GM19035 (cell line): Measurements from ENCODE around the gene REM1.
A peak's percentile ranks its signal among the peaks of the same experiment; 100 is the strongest.
"Not testable (repeated sequence)": the region's sequence is repeated elsewhere in the genome, so short reads cannot be mapped to it uniquely, and the experiment has no call there.

Experiments
- ATAC-seq: cut with Tn5 transposase; IDR thresholded peaks from one replicate; pipeline ENCODE4 v1.9.1; 2021; ENCODE audit not compliant: unreplicated experiment

Gene REM1

DNA sequence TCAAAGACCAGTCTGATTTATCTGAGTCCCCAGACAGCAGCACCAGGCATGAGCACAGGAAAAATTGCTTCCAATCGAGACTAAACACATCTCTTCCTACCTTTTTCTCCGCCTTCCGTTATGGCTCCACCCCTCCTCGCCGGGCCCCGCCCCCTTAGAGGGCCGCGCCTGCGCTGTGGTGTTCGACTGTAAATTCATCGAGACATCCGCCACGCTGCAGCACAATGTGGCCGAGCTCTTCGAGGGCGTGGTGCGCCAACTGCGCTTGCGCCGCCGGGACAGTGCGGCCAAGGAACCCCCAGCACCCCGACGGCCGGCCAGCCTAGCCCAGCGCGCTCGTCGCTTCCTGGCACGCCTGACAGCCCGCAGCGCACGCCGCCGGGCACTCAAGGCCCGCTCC lies 8.9 kb downstream of the REM1 start:
- ATAC-seq: no peak

DNA sequence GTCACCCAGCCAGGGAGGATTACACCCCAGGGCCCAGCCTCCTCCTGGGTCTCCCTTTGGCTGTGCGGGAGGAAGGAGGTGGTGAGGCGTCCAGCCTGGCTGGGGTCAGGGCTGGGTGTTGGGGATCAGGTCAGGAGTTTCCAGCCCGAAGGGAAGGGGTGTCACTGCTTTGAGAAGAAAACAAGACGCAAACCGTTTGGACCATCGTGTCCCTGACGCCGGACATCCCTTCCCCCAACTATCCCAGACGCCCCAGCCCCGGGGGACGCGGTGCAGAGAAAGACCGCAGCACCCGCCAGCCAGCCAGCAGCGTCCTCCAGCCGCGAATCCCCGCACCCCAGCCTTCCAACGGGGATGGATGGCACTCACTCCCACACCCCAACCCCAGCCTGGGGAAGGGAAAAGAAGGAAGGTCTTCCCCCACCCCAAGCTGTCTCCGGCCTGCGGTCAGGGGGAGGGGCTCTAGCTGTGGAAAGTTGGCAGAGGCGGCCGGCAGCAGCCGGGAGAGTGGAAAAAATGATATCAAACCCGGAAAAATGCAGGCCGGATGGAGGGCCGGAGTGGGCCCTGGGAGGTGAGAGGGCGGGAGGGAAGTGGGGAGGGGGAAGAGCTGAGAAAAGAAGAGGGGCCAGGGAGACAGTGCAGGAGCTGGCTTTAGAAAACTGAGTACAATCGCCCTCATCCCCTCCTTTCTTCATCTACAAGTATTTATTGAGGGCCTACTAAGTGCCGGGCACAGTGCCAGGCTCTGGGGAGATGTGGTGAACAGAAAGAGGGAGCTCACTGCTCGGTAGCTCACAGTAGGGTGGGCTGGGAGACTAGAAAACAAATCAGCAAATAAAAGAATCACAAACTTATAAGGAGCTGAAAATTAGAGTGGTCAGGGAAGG lies 10.6 kb downstream of the REM1 start:
- ATAC-seq: no peak

DNA sequence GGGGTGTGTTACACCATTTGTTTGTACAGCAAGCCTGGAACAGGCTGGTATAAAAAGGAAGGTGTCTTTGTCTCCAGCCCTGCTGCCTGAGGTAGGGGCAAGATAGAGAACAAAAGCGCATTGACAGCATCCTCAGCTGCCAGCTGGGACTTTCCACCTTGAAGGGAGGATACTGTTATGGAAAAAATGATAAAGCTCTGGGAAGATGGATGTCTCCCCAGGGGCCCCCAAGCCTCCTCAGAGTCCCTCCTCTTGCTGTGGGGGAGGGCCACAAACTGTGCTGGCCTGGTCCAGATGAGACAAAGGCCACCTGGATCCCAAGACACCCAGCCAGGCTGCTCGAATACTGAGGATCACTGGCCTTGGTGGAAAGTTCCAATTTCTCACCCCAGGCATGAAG lies 13.0 kb downstream of the REM1 start:
- ATAC-seq: no peak

DNA sequence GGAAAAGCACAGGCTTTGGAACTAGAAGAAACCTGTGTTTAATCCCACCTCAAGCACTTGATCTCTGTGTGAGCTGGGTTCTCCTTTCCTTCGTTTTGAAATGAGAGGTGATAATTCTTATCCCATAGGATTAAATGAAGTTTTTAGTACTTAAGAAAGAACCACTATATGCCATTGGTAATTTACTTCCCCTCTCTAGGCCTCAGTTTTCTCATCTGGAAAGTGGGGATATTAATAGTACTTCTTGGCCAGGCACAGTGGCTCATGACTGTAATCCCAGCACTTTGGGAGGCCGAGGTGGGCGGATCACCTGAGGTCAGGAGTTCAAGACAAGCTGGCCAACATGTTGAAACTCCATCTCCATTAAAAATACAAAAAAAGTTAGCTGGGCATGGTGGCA lies 14.1 kb downstream of the REM1 start:
- no peak for ATAC-seq

DNA sequence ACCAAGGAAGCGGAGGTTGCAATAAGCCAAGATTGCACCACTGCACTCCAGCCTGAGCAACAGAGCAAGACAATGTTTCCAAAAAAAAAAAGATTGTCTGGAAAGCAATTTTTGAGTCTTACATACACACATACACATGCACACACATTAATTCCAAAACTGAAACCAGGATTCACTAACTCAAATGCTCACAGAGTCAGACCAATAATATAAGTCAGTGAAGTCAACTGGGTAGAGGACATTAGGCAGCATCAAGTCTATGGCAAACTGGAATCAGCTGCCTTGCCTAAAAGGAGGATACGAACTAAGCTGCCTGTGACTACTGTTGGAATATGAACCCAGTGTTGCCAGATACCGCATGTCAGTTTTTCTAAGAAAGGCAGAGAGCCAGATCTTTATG lies 15.7 kb downstream of the REM1 start:
- no peak for ATAC-seq

DNA sequence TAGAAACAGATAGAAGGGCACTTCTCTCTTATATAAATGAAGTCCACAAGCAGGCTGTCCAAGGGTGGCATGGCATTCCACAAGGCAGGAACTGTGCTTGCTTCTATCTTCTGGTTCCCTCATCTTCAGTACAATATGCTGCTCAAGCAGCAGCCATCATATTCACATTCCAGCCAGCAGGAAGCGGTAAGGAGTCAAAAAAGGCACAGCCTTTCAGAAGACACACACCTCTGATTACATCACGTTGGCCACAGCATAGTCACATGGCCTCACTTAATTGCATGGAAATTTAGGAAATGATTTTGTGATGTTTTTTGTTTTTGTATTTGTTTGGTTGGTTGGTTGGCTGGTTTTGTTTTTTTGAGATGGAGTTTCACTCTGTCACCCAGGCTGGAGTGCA lies 19.0 kb downstream of the REM1 start:
- no peak for ATAC-seq

DNA sequence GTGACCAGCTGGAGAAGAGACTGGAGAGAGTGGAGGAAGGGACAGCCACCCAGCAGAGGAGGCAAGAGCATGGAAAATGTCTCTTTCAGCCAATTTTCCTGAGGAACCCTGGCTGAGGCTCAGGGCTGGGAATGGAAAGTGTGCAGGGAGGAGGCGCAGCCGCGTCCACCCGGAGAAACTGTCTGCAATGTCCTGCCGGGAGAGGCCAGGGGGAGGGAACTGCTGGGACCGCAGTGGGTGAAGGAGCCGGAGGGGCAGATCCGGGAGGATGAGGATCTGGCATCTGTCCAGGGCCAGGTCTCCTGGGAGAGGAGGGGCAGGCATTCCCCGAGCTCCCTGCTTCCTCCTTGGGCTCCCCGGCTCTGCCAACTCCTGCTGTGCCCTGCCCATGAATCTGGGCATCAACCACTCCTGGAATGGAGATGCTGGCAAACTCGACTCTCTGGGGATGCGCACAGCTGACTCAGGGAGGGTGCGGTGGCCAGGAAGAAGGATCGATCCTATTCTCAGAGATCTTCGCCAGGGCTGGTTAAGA lies 21.7 kb downstream of the REM1 start:
- ATAC-seq: no peak

DNA sequence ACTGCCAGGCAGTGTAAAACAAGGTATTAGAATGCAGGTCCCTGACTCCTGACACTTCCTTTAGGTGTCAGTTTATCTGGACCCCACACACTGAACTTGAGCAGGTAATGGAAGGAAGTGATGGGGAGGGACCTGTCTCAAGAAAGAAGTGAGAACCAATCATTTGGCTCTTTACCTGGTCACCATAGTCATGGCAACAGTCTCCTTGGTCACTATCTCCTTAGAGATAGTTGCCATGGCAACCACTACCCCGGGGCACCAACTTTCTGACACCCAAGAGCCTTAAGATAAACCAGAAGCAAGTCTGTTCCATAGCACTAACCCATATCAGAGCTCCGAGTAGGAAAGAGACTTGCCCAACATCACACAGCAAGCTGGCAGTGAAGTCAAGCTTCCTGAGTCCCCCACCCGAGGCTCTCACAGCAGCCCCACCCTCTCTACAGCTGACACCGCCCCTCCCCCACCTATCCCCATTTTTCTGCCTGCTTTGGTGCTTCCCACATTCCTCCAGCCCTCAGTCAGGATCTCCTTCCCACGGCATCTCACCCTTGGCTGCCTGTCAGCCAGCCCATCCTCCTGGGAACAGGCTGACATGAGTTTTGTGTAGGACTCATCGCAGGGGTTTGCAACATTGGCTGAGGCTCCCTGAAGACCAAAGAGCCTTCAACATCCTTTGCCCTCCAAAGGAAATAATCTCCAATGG lies 22.9 kb downstream of the REM1 start:
- ATAC-seq: no peak

DNA sequence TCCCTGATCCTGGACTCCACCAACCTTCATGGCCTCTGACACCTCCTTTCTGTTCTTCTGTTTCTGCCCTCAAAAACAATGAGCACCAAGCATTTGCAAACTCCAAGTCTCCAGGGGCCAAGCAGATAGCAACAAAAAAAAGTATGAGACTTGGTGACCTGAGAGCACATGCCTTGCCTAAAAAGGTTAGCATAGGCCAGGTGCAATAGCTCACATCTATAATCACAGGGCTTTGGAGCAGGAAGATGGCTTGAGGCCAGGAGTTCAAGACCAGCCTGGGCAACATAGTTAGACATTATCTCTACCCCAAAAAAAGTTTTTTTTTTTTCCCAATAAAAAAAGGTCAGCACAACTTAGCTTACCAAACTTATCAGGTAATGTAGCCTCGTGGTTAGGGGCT lies 25.4 kb downstream of the REM1 start:
- no peak for ATAC-seq

DNA sequence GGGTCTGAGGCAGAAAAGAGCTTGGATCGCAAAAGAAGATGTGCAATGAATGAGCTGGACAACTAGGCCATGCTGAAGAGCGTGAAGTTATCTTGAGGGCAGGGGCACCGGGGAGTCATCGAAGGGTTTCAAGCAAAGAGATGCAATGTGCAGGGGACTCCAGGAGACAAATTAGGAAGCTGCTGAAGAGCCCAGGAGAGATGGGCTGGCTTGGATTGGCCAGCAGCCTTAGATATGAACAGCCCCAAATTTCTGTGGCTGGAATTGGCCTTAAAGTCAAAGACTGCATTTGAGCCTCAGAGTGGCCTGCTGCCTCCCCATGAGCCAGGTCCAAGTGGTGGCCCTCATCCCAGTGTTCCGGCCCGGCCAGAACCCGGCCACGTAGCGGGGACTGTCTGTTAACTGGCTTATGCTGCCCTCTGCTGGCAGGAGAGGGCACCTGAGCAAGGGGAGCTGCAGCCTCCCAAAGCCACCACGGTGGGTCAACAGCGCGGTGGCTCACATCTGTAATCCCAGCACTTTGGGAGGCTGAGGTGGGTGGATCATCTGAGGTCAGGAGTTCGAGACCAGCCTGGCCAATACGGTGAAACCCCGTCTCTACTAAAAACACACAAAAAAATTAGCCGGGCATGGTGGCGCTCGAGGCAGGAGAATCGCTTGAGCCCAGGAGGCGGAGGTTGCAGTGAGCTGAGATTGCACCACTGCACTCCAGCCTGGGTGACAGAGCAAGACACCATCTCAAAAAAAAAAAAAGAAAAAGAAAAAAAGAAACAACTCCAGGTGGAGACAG lies 28.0 kb downstream of the REM1 start:
- ATAC-seq: peak; percentile 91

DNA sequence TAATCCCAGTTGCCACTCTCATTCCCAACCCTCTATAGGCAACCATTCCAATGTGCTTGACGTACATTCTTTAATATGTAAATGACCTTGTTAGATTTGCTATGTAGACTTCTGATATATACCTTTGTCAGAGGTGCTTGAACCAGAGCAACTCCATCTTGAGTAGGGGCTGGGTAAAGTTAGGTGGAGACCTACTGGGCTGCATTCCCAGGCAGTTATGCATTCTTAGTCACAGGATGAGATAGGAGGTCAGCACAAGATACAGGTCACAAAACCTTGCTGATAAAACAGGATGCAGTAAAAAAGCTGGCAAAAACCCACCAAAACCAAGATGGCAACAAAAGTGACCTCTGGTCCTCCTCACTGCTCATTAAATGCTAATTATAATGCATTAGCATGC lies 30.8 kb downstream of the REM1 start:
- ATAC-seq: no peak

DNA sequence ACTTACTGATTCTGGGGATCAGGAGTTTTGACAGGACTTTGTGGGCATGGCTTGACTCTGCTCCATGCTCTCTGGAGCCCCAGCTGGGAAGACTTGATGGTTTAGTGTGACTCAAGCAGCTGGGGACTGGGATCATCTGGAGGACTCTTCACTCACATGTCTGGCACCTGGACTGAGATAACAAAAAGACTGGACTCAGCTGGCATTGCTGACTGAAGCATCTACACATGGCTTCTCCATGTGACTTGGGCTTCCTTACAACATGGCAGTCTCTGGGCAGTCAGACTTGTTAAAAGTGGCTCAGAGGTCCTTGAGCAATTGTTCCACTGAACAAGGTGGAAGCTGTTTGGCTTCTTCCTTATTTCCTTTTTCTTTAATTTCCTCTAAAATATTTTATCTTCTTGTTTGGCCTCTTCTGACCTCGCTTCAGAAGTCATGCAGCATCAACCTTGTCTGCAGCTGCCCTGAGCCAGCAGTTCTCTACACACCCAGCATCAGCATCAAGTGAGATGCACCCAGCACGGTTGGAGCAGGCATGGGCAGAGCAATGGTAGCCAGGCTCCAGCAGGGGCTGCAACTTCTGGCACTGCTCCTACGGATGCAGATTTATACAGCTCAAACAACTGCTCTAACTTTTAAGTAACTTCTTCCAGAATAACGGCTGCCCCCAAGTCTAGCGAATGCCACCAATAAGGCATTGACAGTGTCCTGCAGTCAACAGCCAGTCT lies 33.6 kb downstream of the REM1 start:
- no peak for ATAC-seq

DNA sequence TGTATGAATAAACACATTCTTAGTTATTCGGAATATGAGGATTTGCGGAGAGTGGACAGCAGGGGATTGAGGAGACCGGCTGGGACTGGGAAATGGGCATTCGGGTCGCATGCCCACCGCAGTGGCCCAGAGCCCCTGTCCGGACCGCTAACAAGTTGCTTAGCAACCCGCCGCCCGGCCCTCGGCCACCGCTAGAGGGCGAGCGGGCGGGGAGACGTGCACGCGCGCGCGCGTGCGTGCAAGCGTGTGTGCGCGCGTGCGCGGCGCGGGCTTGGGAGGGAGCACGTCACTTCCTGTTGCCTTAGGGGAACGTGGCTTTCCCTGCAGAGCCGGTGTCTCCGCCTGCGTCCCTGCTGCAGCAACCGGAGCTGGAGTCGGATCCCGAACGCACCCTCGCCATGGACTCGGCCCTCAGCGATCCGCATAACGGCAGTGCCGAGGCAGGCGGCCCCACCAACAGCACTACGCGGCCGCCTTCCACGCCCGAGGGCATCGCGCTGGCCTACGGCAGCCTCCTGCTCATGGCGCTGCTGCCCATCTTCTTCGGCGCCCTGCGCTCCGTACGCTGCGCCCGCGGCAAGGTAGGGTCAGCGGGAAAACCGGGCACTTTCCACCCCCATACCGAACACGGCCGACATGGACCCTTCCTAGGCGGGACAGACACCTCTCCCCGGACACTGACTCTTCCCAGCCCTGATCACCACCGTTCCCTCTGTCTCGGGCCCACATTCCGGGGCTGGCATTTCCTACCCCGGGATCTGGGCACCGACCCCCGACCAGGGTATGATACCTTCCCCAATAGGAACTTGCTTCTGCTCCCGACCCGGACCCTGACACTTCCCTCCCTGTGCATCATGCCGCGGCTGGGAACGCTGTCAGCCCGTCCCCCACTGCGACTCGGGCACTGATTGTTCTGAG lies 39.3 kb downstream of the REM1 start, which contains the start of gene HM13:
Gene HM13, plus strand, starts transcription at position 289 of the 918 bp plus-strand sequence. Its CDS starts 110 bp downstream, at position 399.
- peak; percentile 89 for ATAC-seq

DNA sequence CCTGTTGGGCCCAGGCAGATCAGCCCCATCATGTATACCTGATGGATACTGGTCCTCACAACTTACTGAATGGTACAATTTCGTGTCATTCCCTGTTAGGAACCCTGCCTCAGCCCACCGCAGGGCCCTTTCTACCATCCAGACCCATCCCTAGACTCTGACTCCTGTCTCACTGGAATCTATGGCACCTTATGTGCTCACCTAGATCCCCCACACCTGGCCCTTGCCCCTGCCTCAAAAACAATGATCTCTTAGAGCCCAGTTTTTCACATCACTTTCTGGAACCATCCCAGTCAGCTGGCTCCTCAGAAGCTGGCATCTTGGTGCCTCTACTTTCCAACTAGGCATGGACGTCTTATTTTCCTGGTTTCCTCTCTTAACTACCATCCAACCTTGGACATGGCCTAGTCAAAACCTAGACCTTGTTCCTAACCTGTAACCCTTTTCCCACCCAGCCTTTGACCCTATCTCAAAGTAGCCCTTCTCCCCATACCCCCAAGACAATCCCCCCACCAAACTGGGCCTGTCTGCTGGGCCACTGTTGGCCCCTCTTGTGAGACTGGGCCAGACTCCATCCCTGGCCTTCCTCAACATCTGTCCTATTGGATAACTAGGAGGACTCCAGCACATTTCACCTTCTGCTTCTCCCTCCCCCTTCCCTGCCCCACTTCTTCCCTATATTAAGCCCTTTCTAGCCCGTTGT lies 40.1 kb downstream of the REM1 start:
- ATAC-seq: no peak

DNA sequence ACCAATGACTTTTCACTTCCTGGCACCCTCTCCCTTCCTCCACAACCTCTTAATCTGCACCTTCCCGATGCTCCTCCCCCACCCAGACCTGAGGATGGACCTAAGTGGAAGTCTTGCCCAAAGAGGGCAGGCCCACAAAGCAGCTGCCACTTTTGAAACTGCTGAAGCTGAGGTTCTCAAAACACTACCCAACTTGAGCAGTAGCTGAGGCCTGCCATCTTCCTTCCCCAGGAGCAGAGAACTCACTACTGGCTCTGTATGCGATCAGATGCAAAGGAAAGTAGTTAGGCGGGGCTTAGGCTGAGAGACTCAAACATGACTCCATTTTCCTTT lies 40.7 kb downstream of the REM1 start:
- no peak for ATAC-seq

DNA sequence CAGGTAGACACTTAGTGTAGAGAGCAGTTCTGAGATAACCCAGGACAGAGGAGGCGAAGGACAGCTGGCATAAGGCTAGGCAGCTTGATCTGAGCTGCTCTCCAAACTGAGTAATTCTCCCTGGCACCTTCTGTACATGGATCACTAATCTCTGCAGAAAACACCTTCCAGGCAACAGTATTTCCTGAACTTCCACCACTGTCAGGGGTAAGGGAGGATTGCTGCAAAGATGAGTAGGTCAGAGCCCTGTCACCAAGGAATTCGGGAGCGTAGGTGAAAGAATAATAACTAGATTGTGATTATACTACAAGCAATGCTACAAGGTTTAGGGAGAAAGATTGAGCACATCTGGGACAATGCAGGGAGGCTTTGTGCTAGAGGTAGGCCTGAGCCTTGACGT lies 41.1 kb downstream of the REM1 start:
- no peak for ATAC-seq

DNA sequence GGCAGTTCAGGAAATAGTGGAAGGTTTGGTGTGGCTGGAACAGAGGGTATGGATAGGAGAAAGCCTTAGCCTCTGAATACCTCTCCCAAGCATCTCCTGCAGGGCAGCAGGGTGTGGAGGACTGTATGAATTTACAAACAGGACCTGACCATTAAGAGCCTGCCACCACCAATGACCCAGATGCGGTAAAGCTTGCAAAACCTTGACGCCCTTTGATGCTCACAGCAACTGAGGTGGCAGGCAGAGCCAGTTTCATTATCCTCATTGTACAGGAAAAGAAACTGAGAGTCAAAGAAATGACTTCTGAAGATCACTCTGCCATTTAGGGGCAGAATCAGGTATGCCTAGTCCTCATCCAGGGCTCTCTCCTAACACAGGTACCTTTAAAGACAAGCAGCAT lies 41.6 kb downstream of the REM1 start:
- ATAC-seq: no peak

DNA sequence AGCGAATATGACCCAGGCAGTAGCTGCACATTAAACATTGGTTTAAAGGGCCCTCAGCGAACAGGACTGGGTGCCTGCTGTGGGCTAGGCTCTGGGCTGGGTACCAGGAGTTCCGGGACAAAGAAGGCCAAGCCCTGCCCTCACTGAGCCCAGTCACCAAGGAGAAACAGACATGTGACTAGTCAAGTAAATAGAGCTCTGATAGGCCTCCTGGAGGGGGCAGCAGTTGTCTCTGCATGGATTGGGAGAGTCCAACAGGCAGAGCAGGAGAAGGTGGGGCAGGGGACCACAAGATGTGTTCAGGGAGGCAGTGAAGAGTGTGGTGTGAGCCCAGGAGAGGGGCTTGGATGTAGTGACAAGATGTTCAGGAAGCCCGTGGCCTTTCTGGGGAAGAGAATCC lies 42.3 kb downstream of the REM1 start:
- ATAC-seq: no peak

DNA sequence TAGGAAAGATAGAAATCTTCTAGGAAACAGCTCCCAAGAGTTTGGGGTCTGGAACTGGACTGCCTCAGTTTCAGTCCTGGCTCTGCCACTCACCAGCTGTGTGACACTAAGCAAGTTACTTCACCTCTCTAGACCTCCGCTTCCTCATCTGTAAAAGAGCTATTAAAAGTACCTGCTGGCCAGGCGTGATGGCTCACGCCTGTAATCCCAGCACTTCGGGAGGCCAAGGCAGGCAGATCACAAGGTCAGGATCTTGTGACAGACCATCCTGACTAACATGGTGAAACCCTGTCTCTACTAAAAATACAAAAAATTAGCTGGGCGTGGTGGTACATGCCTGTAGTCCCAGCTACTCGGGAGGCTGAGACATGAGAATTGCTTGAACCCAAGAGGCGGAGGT lies 46.2 kb downstream of the REM1 start:
- ATAC-seq: not testable (repeated sequence)
